Epithelial cell of esophagus (primary cell): ENCODE data around the gene PTGDR2.

ENCODE experiments used
- DNase-seq: peaks from one replicate; pipeline ENCODE4 v3.0.0; 2010; ENCODE audit warnings: low read depth
- H3K4me3 ChIP-seq: 2 replicates; pipeline ENCODE4 v1.5.1; 2011; ENCODE audit warnings: mild to moderate bottlenecking, low read length, control low read depth
- CTCF ChIP-seq: IDR thresholded peaks from 2 replicates; pipeline ENCODE4 v1.5.1; 2011; ENCODE audit warnings: low read depth, mild to moderate bottlenecking, low read length, control low read depth, inconsistent platforms; ENCODE audit not compliant: insufficient read depth; ENCODE audit errors: missing control alignments

Gene PTGDR2

GRCh38 chr11:60897496-60897895 is 41.7 kb upstream of the PTGDR2 start:
- H3K4me3 ChIP-seq: no peak overlapping the region
- TF ChIP-seq CTCF: no peak
- DNase-seq: peak; percentile 72

- no peak for DNase-seq
- H3K4me3 ChIP-seq: no peak overlapping the region
- no peak for TF ChIP-seq CTCF
Measured at GRCh38 chr11:60895687-60896086, 39.9 kb upstream of the PTGDR2 start.

GRCh38 chr11:60891103-60891741 is 35.5 kb upstream of the PTGDR2 start:
- no peak for DNase-seq
- no peak overlapping the region for H3K4me3 ChIP-seq
- no peak for TF ChIP-seq CTCF

- H3K4me3 ChIP-seq: no peak overlapping the region
- no peak for DNase-seq
- TF ChIP-seq CTCF: no peak
Measured at GRCh38 chr11:60890696-60891095, 34.9 kb upstream of the PTGDR2 start.

GRCh38 chr11:60889869-60890311 is 34.1 kb upstream of the PTGDR2 start:
- no peak for TF ChIP-seq CTCF

GRCh38 chr11:60887556-60887955 is 31.8 kb upstream of the PTGDR2 start:
- peak; percentile 48 for TF ChIP-seq CTCF
- H3K4me3 ChIP-seq: no peak overlapping the region
- DNase-seq: peak; percentile 61

More at GRCh38 chr11:60889869-60890311, 34.1 kb upstream of the PTGDR2 start:
- H3K4me3 ChIP-seq: no peak overlapping the region
- DNase-seq: no peak
